Measurements from ENCODE around the gene NET1.

DNA sequence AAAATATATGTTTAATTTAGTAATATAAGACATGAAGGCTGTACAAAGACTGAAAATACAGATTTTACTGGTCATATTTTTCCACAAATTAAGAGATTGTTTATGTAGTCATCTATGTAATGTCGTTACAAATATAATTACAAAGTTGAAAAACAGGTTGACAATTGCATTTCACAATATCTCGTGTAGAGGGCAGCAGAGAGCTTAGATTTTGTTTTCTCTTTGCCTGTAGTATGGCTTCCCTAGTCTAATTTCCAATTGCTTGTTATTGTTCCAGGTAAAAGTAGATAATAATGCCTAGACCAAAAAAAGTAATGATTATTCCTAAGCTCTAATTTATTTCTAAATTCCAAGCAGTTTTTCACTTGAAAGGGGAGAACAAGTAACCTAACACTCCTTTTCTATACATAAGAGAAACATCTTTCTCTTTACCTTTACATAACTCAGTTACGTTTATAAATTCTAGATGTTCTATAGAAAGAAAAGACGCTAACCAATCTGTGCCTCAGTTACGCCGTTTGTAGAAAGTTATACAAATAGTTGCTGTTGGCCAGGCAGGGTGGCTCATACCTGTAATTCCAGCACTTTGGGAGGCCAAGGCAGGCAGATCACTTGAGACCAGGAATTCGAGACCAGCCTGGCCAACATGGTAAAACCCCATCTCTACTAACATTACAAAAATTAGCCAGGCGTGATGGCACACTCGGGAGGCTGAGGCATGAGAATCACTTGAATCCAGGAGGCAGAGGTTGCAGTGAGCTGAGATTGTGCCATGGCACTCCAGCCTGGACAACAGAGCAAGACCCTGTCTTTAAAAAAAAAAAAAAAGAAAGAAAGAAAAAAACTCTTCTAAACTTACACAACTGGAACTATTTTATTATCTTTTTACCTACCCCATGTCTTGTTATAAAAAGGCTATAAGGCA is 30.0 kb downstream of the NET1 start:
- TF ChIP-seq, protein P1, sequence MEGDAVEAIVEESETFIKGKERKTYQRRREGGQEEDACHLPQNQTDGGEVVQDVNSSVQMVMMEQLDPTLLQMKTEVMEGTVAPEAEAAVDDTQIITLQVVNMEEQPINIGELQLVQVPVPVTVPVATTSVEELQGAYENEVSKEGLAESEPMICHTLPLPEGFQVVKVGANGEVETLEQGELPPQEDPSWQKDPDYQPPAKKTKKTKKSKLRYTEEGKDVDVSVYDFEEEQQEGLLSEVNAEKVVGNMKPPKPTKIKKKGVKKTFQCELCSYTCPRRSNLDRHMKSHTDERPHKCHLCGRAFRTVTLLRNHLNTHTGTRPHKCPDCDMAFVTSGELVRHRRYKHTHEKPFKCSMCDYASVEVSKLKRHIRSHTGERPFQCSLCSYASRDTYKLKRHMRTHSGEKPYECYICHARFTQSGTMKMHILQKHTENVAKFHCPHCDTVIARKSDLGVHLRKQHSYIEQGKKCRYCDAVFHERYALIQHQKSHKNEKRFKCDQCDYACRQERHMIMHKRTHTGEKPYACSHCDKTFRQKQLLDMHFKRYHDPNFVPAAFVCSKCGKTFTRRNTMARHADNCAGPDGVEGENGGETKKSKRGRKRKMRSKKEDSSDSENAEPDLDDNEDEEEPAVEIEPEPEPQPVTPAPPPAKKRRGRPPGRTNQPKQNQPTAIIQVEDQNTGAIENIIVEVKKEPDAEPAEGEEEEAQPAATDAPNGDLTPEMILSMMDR (IDR thresholded peaks at IDR 0.05; ENCODE audit: low read length): peak; percentile 51
- no peak for TF ChIP-seq EZH2 (IDR thresholded peaks at IDR 0.05; ENCODE audit: borderline replicate concordance, low read length)

Data from OCI-LY1 (cell line).